ENCODE results near the gene ASPG. TPM values are rescaled to one million over a fixed set of nuclear protein-coding genes. Genes with fewer than 3 reads are reported as not detected.

Gene ASPG
- total RNA-seq (ENCODE audit: unreplicated experiment): 1.2 TPM
- long read RNA-seq: 0 reads

- Mint-ChIP-seq H3K27me3 (ENCODE audit: unreplicated experiment) (peaks cover 12% of the 10 kb centered on the region), H3K9me3 (ENCODE audit: unreplicated experiment) (no peaks in the 10 kb centered on the region), H3K4me1 (ENCODE audit: unreplicated experiment) (peaks cover 2% of the 10 kb centered on the region), H3K36me3 (ENCODE audit: low read depth, unreplicated experiment) (peaks cover 3% of the 10 kb centered on the region), H3K27ac (ENCODE audit: unreplicated experiment) (peak within 1 kb of the TSS; percentile 74), H3K4me3 (ENCODE audit: unreplicated experiment) (no peak within 1 kb of the TSS)
- no peak for TF ChIP-seq CTCF (IDR thresholded peaks at IDR 0.05; ENCODE audit: unreplicated experiment)
- peak; percentile 49 for DNase-seq (ENCODE audit: low spot score)
These were observed at the start of gene ASPG for GRCh38 chr14:104085032-104085888. Gene ASPG (plus strand): TSS chr14:104085700. CDS start chr14:104085771, 71 bp downstream.

GRCh38 chr14:104036212-104036611 is 49.3 kb upstream of the ASPG start:
- no peak overlapping the region for H3K27ac Mint-ChIP-seq (ENCODE audit: unreplicated experiment)
- no peaks in the 10 kb centered on the region for H3K27me3 Mint-ChIP-seq (ENCODE audit: unreplicated experiment)

GRCh38 chr14:104037074-104037473 is 48.4 kb upstream of the ASPG start:
- no peak for TF ChIP-seq CTCF (IDR thresholded peaks at IDR 0.05; ENCODE audit: unreplicated experiment)
- Mint-ChIP-seq H3K4me3 (ENCODE audit: unreplicated experiment) (no peak overlapping the region), H3K9me3 (ENCODE audit: unreplicated experiment) (no peaks in the 10 kb centered on the region), H3K27ac (ENCODE audit: unreplicated experiment) (no peak overlapping the region), H3K27me3 (ENCODE audit: unreplicated experiment) (no peaks in the 10 kb centered on the region), H3K4me1 (ENCODE audit: unreplicated experiment) (no peaks in the 10 kb centered on the region), H3K36me3 (ENCODE audit: low read depth, unreplicated experiment) (no peaks in the 10 kb centered on the region)
- DNase-seq (ENCODE audit: low spot score): no peak

More at GRCh38 chr14:104036212-104036611, 49.3 kb upstream of the ASPG start:
- no peak for DNase-seq (ENCODE audit: low spot score)
- Mint-ChIP-seq H3K9me3 (ENCODE audit: unreplicated experiment) (no peaks in the 10 kb centered on the region), H3K36me3 (ENCODE audit: low read depth, unreplicated experiment) (no peaks in the 10 kb centered on the region), H3K4me3 (ENCODE audit: unreplicated experiment) (no peak overlapping the region), H3K4me1 (ENCODE audit: unreplicated experiment) (no peaks in the 10 kb centered on the region)
- no peak for TF ChIP-seq CTCF (IDR thresholded peaks at IDR 0.05; ENCODE audit: unreplicated experiment)

- no peak overlapping the region for H3K27ac Mint-ChIP-seq (ENCODE audit: unreplicated experiment)
- TF ChIP-seq CTCF (IDR thresholded peaks at IDR 0.05; ENCODE audit: unreplicated experiment): no peak
- no peaks in the 10 kb centered on the region for H3K36me3 Mint-ChIP-seq (ENCODE audit: low read depth, unreplicated experiment)
- no peaks in the 10 kb centered on the region for H3K9me3 Mint-ChIP-seq (ENCODE audit: unreplicated experiment)
- no peaks in the 10 kb centered on the region for H3K4me1 Mint-ChIP-seq (ENCODE audit: unreplicated experiment)
- no peaks in the 10 kb centered on the region for H3K27me3 Mint-ChIP-seq (ENCODE audit: unreplicated experiment)
- no peak for DNase-seq (ENCODE audit: low spot score)
- no peak overlapping the region for H3K4me3 Mint-ChIP-seq (ENCODE audit: unreplicated experiment)
These were observed 47.6 kb upstream of the ASPG start for GRCh38 chr14:104037903-104038302.

- H3K4me1 Mint-ChIP-seq (ENCODE audit: unreplicated experiment): no peaks in the 10 kb centered on the region
- H3K4me3 Mint-ChIP-seq (ENCODE audit: unreplicated experiment): no peak overlapping the region
- H3K27ac Mint-ChIP-seq (ENCODE audit: unreplicated experiment): no peak overlapping the region
- peaks cover 1% of the 10 kb centered on the region for H3K27me3 Mint-ChIP-seq (ENCODE audit: unreplicated experiment)
- H3K9me3 Mint-ChIP-seq (ENCODE audit: unreplicated experiment): no peaks in the 10 kb centered on the region
- DNase-seq (ENCODE audit: low spot score): no peak
- H3K36me3 Mint-ChIP-seq (ENCODE audit: low read depth, unreplicated experiment): no peaks in the 10 kb centered on the region
- no peak for TF ChIP-seq CTCF (IDR thresholded peaks at IDR 0.05; ENCODE audit: unreplicated experiment)
These were observed 46.3 kb upstream of the ASPG start for GRCh38 chr14:104039214-104039613.

All from endothelial cell (in vitro differentiated cells).